Stimulated activated CD4-positive, alpha-beta T cell treated with anti-CD3 and anti-CD28 coated beads, Interleukin-4, amount 100 ng/mL, for 48 hours (primary cell): ENCODE data around the gene HMG20B.

Source experiments
- DNase-seq, 2 donors: peaks; one replicate each; pipeline ENCODE4 v3.0.0-alpha.2; 2020; ENCODE audit warnings: low read depth in 2 of 2

HMG20B gene

DNA sequence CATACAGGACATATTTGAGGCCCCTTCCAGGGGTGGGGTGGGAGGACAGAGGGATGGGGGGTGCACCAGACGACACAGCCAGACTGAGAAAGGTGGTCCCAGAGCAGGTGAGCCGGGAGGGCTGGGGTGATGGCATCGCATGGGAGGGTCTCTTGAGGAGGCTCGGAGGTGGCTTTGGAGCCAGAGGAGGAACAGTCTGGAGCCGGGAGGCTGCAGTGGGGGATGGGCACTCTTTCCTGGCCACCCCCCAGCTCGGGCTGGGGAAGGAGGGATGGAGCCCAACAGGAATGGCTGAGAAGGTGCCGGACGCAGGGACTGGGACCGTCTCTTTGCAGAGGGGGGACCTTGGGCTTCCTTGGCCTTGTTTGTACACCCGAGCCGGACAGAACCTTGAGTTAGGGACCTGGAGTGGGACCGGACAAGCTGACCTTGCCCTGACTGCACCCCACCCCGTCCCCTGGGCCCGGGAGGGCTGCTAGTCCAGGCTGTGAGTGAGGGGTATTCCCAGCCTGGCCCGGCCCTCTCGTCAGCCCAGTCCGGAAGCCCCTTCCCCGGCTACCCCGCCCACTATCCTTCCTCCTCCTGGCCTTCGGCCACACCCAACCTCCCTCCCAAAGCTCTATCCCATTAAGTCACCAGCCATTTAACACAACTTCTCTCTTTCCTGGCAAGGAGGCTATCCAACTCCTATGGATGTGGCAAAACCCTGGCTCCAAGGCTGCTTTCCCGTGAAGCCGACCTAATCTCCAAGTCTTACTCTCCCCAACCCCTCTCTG is 34.7 kb downstream of the HMG20B start:
- no peak for DNase-seq

DNA sequence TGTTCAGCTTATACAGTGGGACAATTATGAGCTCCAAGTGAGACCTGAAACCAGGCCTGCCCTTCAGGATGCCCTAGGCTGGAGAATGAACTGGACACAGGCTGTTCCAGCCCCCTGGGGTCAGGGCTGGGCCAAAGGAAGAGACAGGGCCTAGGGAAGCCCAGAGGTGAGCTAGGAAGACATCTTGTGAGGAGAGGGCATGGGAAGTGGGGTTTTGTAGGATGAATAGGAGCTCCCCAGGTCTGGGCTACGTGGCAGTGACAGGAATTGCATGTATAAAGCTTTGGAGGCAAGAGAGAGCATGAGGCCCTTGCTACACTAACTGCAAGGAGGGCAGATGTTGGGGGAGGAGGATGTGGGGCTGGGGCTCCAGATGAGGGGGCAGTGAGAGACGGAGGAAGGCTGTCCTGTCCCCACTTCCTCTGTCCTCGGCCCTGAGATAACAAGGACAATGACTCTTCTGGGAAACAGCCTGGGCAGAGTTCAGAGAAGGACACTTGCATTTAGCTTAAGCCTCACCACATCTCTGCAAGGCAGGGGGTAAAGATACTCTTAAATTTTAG is 35.4 kb downstream of the HMG20B start:
- no peak for DNase-seq

DNA sequence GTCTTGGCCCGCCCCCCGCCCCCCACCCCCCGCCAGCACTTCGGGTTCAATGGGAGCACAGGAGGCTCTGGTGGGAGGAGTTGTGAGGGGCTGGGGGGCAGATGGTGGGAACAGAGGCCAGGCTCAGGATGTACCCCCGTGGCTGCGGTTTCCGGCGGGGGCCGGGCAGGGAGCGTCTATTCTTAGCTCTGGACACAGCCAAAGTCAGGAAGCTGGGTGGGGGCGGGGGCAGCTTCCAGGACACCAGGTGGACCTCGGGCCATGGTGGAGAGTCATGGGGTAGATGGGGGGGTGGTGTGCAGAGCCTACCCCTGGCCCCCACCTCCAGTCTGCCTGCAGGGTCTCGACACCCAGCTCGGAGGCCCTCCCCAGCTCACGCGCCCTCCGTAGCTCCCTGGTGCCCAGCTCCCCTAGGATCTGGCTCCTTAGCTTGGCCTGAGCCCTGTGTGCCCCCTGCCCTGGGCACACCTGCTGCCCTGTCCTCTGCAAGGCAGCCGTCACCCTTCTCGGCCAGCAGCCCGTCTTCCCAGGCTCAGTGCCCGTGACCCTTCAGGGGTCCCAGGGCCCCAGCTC is 36.1 kb downstream of the HMG20B start:
- no peak for DNase-seq

DNA sequence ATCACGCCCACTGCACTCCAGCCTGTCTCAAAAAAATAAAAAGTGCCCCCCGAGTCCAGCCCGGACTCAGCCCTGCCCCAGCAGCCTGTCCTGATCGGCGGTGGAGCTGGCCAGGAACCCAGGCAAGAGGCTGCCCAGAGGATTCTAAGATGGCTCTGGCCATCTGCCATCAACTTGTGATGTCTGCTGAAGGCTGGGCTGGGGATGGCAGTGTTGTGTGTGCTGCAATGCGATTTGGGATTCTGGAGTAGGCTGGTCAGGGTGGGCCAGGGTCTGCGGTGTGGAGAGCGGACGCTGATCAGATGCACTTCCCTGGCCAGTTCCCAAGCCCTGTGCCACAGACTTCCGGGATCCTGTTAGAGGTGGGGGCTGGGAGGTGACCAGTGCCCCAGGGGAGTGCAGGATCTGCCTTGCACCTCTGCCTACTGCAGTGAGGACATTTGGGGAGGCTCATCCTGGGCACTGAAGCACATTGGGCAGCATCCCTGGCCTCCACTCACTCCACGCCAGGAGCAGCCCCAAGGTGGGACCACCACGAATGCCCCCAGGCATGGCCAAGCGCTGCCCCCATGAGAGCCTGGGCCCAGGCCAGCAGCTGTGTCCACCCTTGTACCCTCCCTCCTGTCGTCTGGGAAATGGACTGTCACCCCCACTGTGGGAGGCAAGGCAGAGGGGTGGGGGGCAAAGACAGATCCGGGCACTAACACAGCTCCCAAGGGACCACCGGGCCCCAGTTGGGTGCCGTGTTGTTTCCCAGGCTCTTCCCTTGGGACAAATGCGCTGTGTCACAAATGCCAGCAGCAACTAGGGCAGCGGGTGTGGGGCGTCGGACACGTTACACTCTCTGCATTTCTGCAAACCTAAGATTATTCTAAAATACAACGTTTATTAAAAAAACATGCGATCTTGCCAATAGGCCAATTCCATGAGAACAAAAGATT is 37.3 kb downstream of the HMG20B start:
- no peak for DNase-seq

DNA sequence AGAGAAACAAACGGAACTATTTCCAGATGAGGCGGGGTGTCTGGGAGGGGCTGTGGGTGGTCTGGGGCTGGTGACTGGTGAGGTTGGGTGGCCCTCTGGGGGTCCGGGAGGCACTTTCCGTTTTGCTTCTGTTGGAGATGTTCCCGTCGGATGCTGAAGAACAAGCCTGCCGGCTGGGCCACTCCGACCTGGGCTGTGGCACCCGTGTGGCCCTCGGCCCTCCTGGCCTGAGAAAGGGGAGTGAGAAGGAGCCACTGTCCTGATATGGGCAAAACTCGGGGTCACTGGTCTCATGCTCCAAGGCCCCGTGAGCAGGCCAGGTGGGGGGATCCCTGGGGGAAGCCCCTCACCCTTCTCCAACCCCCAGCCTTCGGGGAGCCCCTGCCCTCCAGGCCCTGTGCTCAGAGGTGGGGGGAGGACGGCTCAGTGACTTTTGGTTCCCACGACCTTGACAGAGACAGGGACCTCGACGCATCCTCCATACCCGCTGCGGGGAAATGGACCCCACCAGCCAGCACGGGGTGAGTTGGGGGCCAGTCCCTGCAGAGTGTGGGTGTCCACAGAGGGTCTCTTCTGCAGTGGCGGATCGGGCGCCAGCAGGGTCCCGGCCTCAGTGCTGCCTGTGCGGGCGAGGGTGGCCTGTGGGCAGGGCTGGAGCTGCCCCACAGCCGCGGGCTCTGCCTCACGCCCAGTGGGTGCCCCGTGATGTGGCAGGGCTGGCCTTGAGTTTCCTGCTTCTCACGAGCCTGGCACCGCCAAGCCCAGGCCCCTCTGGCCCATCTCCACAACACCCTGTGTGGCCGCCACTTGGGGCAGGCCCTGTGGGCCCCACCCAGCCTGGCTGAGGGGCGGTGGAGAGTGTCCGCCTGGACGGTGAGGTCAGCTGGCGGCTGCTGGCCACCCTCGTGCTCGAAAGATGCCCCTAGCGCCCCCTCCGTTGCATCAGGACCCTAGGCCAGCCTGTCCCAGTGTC is 38.3 kb downstream of the HMG20B start:
- no peak for DNase-seq

DNA sequence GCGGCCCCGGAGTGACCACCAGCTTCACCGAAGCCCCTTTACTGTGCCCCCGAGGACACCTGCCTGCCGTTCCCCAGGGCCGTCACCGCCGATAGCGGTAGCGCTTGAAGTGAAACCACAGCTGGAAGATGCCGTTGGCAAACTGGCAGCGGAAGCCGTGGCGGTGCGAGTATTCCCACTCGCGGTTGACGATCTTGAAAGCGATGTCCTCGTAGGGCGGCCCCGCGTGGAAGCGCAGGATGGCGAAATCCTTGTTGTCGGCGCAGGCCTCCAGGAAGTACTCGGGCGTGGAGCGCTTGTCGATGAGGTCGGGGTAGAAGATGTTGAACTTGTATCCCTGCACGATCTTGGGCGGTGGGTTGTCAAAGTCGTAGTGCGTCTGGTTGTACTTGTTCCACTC is 39.1 kb downstream of the HMG20B start:
- no peak for DNase-seq

DNA sequence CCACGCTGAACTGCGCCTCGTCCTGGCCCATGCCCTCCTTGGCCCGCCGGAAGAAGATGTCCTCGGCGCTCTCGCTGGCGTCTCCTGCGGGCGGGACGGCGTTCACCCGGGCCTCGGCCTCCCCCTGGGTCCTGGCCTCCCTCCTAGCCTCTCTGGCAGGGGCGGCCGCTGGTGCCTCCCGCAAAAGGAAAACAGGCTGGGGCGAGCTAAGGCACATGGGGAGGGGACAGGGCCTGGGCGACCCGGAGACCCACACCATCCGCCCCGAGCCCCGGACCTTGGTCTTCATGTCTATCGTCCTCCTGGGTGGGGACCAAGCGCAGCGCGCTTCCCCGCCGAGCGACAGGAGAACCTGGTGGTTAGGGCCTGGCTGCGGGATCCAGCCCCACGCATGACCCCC is 39.6 kb downstream of the HMG20B start:
- no peak for DNase-seq

DNA sequence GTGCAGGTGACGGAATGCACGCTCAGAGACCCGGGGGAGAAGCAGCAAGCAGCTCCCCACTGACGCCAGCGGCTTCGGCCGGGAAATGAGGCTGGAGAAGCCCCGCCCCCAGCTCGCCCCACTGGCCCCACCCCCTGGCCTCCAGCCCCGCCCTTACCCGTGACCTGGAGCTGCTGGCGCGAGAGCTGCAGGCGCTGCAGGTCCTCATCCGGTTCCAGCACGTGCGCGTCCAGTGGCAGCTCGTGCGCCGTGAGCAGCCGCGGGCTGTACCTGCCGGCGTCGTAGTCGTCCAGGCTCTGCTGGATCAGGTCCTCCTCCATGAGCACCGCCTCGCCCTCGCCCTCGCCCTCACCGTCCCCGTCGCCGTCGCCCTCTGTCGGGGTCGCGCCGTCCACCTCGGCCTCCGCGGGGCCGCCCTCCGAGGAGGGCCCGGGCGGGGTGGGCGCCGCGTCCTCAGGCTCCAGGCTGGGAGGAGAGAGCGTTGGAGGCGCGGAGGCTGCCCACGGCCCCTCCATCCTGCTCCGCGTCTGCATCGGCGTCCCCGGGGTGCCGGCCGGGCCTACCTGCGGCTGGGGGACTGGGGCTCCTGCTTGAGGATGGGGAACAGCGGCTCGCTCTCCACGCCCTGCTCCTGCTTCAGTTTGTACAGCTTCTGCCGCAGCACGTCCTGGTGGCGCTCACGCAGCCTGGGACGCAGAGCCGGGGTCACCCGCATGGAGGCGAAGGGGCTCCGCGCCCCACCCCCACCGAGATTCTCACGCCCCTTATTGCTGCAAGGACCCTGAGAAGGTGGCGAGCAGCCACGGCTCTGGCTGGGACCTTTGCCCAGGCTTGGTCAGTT is 40.4 kb downstream of the HMG20B start:
- DNase-seq = no peak

DNA sequence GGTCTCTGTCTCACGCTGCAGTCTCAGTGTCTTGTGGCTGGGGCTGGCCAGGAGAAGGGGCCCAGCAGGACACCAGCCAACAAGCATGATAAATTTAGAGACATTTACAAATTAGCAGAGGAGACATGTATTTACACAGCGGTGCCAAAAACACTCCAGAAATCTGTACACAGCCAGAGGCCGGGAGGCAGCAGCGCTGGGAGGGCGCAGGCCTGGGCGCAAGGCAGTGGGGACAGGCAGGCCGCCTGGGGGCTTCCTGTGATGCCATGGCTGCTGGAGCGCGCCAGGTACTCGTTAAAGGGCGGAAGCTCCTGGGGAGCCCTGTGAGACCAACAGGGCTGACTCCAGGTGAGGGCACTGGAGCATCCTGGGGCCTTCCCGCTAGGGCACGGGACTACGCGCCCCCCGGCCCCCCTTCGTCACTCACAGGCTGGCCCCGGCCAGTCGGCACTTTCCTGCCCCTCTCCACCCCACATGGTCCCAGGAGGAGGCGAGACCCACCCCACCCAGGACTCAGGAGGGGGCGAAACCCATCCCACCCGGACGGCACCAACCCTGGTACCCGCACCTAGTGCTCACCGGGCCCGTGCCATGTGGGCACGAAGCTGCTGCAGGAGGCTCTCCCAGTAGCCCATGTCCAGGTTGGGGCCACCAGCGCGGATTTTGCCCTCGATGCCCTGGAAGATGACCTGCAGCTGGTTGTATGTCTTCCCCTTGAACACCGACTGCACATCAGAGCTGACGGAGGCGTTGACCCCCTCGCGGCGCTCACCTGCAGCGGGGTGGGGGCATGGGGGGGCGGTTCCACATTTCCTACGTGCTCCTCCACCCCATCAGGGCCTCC is 41.3 kb downstream of the HMG20B start:
- DNase-seq = no peak

DNA sequence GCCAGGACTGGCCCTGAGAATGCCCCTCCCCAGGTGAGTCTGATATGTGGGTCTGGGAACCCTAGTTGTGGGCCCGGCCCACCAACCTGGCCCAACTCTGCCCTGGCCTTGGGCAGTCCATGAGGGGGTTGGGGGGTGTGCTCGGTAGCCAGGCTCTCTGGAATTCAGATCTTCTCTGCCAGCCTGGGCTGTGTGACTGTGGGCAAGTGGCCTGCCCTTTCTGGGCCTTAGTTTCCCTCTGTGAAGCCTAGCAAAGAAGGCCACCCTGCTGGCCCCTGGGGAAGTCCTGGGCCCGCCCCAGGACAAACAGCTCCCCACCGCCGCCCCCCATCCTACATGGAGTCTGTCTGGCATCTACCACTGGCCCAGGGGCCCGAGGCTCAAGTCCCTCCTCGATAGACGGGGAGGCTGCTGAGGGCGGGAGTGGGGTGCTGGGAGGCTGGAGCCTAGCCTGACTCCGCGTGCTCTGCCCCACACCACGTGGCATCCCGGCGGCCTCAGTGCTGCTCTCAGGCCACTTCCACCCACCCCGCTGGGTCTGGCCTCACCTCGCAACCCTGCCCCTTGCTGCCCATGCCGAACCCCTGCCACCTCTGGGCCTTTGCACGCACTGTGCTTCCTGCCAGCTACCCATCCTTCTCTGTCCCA is 42.2 kb downstream of the HMG20B start:
- DNase-seq = no peak

DNA sequence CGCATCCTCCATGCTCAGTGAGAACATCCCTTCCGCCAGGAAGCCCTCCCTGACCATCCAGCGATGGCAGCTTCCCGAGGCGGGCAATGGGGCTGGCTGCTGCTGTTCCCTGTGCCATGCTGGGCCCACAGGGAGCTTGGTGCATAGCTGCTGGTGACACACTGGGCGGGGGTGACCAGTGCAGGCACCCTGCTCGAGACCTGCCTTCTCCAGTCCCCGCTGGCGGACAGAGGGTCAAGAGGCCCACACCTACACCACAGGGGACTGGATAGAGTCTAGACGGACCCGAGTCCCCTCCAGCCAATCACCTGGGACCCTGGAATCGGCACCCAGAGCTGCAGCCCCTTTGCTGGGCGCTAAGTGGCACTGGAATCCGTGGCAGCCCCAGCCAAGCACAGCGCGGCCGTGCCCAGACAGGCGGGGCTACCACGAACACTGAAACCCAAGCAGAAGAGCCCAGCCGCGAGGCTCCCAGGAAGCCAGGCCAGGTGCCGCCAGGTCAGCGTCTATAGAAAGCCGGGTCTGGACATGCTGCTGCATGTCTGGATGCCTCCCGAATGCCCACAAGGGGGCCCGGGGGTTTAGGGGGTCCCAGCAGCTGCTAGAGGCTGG is 42.9 kb downstream of the HMG20B start:
- no peak for DNase-seq

DNA sequence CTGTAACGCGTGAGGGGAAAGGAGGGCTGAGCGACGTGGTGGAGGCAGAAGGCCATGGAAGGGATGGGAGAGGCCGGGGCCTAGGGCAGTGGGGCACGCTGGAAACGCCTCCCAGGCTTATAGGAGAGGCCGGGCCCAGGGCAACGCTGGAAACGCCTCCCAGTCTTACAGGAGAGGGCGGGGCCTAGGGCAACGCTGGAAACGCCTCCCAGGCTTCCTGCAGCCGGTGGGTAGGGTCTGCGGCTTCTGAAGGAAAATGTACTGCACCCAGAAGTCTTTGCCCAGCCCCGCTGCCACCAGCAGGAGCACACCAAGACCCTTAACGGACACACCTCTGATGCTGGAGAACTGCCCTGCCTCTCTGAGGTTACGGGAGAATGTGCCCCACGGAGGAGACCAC is 44.7 kb downstream of the HMG20B start:
- no peak for DNase-seq

DNA sequence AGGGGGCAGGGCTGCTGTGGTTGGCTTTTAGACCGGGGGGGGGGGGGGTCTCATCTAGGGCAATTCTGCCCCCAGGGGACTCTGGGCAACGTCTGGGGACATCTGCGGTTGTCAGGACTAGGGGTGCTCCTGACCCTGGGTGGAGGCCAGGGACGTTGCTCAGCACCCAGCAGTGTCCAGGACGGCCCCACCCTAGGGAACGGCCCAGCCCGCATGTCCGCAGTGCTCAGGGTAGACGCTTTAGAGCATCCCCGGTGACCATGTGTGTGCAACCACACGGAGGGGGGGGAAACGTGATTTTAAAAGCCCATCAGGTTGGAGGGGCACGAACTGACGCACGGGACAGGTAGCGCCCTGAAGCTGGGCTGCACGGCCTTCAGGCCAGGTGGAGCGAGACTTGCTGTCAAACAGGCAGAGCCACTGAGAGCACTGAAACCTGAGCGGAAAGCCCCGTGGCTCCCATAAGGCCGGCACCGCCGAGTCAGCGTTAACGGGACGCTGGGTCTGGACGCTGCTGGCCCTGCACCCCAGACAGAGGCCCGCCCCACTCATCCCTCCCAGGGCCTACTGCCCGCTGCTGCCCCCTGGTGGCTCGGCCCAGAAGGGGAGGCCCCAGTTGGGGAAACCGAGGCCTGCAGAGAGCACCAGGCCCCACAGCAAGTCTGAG is 45.5 kb downstream of the HMG20B start:
- DNase-seq = peak; percentile 36 to 59

DNA sequence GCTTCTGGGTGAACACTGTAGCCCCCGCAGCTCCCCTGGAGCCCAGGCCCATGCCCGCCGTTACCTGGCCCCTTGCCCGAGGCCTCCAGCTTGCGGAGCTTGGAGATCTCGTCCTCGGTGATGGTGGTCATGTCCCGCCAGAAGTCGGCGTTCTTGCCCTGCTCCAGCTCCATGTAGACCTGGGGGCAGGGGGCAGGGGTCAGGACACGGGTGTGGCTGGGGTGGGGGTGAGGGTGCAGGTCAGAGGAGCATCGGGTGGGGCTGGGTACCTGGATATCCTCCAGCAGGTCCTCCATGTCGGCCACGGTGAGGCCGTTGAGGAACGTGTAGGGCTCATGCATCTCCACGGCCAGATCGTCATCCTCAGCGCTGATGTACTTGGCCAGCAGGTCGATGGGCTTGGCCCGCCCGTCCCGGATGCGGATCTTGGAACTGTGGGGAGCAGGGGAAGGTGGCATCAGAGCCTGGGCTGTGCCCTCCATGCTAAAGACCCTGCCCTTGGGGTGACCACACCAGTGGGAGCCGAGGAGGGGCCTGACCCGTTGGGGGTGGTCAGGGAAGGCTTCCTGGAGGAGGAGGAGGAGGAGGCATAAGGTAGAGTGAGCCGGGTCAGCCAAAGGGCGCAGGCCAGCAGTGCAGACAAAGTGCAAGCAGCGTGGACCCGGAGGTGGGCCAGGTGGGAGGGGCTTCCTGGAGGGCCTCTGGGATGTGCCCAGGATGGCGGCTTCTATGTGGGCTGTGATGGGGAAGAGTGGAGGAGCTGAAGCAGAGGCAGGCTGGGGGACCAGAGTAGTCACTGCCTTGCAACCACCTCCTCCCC is 46.3 kb downstream of the HMG20B start:
- no peak for DNase-seq

DNA sequence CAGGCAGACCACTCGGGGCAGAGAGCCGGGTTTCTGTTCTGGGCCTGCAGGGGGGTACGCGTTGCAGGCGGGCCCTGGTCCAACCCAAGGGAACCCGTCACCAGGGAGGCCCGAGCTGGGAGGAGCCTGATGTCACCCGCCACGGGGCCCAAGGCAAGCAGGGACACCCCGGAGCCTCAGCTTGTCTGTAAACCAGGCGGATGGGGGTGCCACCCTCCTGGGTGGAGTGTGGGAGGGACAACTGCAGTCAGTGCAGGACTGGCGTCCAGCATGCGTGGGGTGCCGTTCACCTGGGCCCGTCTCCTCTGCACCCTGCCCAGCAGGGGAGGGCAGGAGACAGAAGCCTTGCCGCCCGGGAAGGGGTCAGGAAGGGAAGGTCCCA is 46.9 kb downstream of the HMG20B start:
- DNase-seq = no peak

DNA sequence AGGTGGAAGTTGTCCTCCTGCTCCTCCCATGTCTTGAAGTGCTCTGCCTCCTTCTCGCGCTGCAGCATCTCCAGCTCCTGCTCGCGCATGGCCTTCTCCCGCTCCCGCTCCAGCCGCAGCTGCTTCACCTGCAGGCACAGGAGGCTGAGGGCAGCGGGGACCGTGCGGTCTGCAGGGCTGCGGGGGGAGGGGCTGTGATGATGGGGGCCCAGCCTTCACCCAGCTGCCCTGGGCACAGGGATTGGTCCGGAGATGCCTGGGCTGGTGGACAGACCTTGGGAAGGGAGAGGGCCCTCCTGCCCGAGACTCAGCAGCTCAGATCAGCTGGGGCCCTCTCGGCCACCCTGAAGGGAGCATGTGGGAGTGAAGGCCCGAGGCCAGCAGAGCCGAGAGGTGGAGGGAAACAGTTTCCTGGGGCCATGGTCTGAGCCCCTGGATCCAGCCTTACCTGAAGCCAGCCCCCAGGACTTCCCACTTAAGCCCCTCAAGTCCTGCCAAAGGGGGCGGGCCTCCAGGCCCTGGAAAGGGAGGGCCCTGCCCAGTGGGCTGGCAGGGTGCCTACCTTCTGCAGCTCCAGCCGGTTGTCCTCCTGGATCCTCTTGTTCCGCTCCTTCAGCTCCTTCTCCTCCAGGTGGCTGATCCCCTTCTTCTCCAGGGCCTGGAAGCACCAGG is 47.5 kb downstream of the HMG20B start:
- no peak for DNase-seq
